Lung (tissue), 12 donors: ENCODE results near the gene MCTP1. TPM values are rescaled to one million over a fixed set of nuclear protein-coding genes. Genes with fewer than 3 reads are reported as not detected.
A peak's percentile ranks its signal among the peaks of the same experiment; 100 is the strongest.

ENCODE experiments used
- ATAC-seq: fragments of 200-7000 bp; cut with Tn5 transposase; one replicate; pipeline ENCODE4 v1.9.1; 2020; ENCODE audit warnings: moderate number of reproducible peaks; ENCODE audit not compliant: insufficient read depth, low FRiP score
- DNase-seq, 3 donors: peaks; one replicate each; pipeline ENCODE4 v3.0.0-alpha.2; 2013 to 2017
- H3K27ac ChIP-seq, 2 donors: one replicate each; pipeline ENCODE4 v1.5.1; 2013; ENCODE audit warnings: mild to moderate bottlenecking in 2 of 2, moderate library complexity in 2 of 2, control low read depth in 1 of 2, inconsistent platforms in 1 of 2, low read depth in 1 of 2, low read length in 1 of 2
- H3K27me3 ChIP-seq, 3 donors: one replicate each; pipeline ENCODE4 v1.5.1; 2013; ENCODE audit warnings: low read length in 2 of 3; ENCODE audit not compliant: control insufficient read depth in 3 of 3, insufficient read depth in 3 of 3
- H3K36me3 ChIP-seq, 4 donors: one replicate each; pipeline ENCODE4 v1.5.1; 2013; ENCODE audit warnings: low read length in 4 of 4, mild to moderate bottlenecking in 1 of 4, moderate library complexity in 1 of 4; ENCODE audit not compliant: control insufficient read depth in 4 of 4, insufficient read depth in 4 of 4
- H3K4me1 ChIP-seq, 5 donors: one replicate each; pipeline ENCODE4 v1.5.1; 2013; ENCODE audit warnings: low read length in 5 of 5, mild to moderate bottlenecking in 2 of 5, moderate library complexity in 1 of 5; ENCODE audit not compliant: control insufficient read depth in 5 of 5, insufficient read depth in 5 of 5
- H3K4me3 ChIP-seq: one replicate; pipeline ENCODE4 v1.5.1; 2013; ENCODE audit warnings: mild to moderate bottlenecking, control low read depth, moderate library complexity
- H3K9ac ChIP-seq, 2 donors: one replicate each; pipeline ENCODE4 v1.5.1; 2013; ENCODE audit warnings: low read length in 2 of 2, control low read depth in 1 of 2; ENCODE audit not compliant: insufficient read depth in 1 of 2
- H3K9me3 ChIP-seq, 4 donors: one replicate each; pipeline ENCODE4 v1.5.1; 2013; ENCODE audit warnings: low read length in 3 of 4, mild to moderate bottlenecking in 1 of 4, moderate library complexity in 1 of 4; ENCODE audit not compliant: control insufficient read depth in 4 of 4, insufficient read depth in 3 of 4
- WGBS, 2 donors: extraction: QIAGEN DNeasy Blood & Tissue Kit; methylation state at CpG; one replicate each; pipeline ENCODE4 v1.1.7; 2013; 5-methylcytosine and 5-hydroxymethylcytosine counted together
- polyA plus RNA-seq, 2 donors: library from polyadenylated mRNA; stranded (reverse); fragments of 200-250 nt; gene quantifications; one replicate each; pipeline ENCODE4 v1.2.1, GENCODE V29; 2013
- total RNA-seq, 2 donors: library from RNA; depleted of rRNA in 1 of 2; stranded (reverse); fragments of >200 nt in 1 of 2; gene quantifications; one replicate each; pipeline ENCODE4 v1.2.1, GENCODE V29; 2014 to 2021
- TF ChIP-seq, protein P1 (sequence below): IDR thresholded peaks from 2 replicates; pipeline ENCODE4 v1.5.1; 2012; ENCODE audit warnings: mild to moderate bottlenecking; ENCODE audit errors: control extremely low read depth, extremely low read depth
- donor health status: control.
- donor health status: control.
- donor health status: Bipolar disorder and iron deficiency.
- donor health status: healthy.
- donor health status: DM: yes; HTN: yes; CAD: no.

Gene MCTP1
- total and polyA plus RNA-seq, 4 donors: 5.8 to 34.8 (median 27.4) TPM

DNA sequence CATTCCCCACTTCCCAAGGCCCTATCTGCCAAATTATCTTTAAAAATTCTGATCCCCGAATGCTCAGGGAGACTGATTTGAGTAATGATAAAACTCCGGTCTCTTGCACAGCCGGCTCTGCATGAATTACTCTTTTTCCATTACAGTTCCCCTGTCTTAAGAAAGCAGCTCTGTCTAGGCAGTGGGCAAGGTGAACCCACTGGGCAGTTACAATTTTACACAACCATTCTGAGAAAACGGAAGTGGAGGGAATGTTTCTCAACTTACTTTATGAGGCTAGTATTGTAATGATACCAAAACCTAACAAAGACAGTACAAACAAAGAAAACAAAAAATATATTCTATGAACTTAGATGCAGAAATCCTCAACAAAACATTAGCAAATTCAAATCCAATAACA lies 100.0 kb downstream of the MCTP1 start:
- Histone ChIP-seq H3K9me3 (peaks cover 0 to 6% (median 0%) of the 10 kb centered on the region in 4 donors), H3K27me3 (no peaks in the 10 kb centered on the region), H3K27ac (no peak overlapping the region), H3K4me1 (no peaks in the 10 kb centered on the region), H3K36me3 (no peaks in the 10 kb centered on the region), H3K9ac (no peak overlapping the region), H3K4me3 (no peak overlapping the region)
- TF ChIP-seq, protein P1, sequence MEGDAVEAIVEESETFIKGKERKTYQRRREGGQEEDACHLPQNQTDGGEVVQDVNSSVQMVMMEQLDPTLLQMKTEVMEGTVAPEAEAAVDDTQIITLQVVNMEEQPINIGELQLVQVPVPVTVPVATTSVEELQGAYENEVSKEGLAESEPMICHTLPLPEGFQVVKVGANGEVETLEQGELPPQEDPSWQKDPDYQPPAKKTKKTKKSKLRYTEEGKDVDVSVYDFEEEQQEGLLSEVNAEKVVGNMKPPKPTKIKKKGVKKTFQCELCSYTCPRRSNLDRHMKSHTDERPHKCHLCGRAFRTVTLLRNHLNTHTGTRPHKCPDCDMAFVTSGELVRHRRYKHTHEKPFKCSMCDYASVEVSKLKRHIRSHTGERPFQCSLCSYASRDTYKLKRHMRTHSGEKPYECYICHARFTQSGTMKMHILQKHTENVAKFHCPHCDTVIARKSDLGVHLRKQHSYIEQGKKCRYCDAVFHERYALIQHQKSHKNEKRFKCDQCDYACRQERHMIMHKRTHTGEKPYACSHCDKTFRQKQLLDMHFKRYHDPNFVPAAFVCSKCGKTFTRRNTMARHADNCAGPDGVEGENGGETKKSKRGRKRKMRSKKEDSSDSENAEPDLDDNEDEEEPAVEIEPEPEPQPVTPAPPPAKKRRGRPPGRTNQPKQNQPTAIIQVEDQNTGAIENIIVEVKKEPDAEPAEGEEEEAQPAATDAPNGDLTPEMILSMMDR: no peak
- ATAC-seq: no peak
- 46 to 81% methylated on average over 4 of the region's 4 CpGs for WGBS, 2 donors
- no peak for DNase-seq

DNA sequence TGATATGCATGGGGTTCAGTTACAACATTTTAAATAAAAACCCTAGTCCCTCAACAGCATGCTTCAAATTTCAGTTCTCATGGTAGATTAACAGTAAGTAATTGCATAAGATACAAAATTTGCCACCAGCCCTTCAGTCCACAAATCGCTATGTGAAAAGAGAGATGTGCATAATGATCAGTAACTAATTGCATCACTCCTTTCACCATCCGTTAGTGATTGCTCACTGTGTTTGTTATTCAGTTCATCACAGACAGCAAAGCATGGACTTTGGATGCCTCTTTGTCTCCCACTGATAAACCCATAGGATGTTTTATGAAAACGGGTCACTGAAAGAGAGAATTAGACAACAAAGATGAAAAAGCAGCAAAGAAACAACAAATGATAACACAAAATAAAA lies 103.2 kb downstream of the MCTP1 start:
- WGBS, 2 donors: 43 to 82% methylated on average over 3 of the region's 3 CpGs
- H3K9ac ChIP-seq: no peak overlapping the region
- no peak overlapping the region for H3K27ac ChIP-seq
- no peak overlapping the region for H3K4me3 ChIP-seq
- TF ChIP-seq, protein P1: no peak
- ATAC-seq: no peak
- no peaks in the 10 kb centered on the region for H3K36me3 ChIP-seq
- H3K9me3 ChIP-seq: peaks cover 0 to 5% (median 2%) of the 10 kb centered on the region in 4 donors
- H3K4me1 ChIP-seq: peaks cover 0 to 1% (median 0%) of the 10 kb centered on the region in 5 donors
- H3K27me3 ChIP-seq: no peaks in the 10 kb centered on the region
- no peak for DNase-seq

DNA sequence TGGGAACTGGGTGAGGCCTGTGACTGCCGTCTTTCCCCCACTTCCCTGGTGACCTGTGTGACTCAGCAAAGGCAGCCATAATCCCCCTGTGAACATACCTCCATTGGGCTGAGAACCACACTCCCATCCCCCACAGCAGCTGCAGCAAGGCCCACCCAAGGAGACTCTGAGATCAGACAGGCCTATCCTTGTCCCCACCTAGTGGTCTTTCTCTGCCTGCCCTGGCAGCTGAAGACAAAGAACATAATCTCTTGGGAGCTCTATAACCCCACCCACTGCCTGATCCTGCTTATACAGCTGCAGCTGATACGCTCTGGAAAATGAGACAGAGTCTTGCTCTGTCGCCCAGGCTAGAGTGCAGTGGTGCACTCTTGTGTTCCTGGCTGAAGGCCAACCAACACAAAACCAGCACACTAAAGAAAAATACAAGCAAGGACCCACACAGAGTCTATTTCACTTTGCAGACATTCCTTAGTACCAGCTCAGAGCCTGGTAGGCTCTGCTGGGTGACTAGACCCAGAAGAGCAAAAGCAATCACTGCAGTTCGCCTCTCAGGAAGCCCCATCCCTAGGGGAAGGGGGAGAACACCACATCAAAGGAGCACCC lies 106.7 kb downstream of the MCTP1 start:
- DNase-seq (peak in 2 of 3 donors; percentile 9 to 15), ATAC-seq (no peak)
- 64 to 70% methylated on average over 4 of the region's 4 CpGs for WGBS, 2 donors
- no peak overlapping the region for H3K4me3 ChIP-seq
- no peak overlapping the region for H3K9ac ChIP-seq
- no peak overlapping the region for H3K27ac ChIP-seq
- peaks cover 0 to 1% (median 0%) of the 10 kb centered on the region in 5 donors for H3K4me1 ChIP-seq
- H3K27me3 ChIP-seq: no peaks in the 10 kb centered on the region
- peaks cover 0 to 5% (median 2%) of the 10 kb centered on the region in 4 donors for H3K9me3 ChIP-seq
- no peaks in the 10 kb centered on the region for H3K36me3 ChIP-seq
- TF ChIP-seq, protein P1: no peak

DNA sequence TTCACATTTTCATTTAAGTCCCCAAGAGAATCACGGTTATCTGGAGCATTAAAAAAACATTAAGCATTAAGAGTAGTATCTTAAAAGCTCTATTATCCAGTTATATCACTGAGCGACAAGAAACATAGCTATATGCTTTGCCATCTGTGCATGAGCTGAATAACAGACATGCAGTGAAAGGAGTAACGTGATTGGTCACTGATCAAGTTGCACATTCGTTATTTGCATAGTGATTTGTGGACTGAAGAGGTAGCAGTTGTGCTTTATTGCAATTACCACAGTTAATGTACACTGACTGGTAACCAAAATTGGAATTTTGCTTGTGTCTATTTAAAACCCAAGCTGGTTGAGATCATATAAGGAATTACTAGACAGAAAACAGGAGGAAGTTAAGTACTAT lies 107.4 kb downstream of the MCTP1 start:
- ATAC-seq (no peak), DNase-seq (no peak)
- Histone ChIP-seq H3K27ac (no peak overlapping the region), H3K27me3 (no peaks in the 10 kb centered on the region), H3K36me3 (no peaks in the 10 kb centered on the region), H3K9ac (no peak overlapping the region), H3K9me3 (peaks cover 0 to 5% (median 2%) of the 10 kb centered on the region in 4 donors), H3K4me3 (no peak overlapping the region), H3K4me1 (peaks cover 0 to 1% (median 0%) of the 10 kb centered on the region in 5 donors)
- WGBS, 2 donors: 94 to 99% methylated on average over 4 of the region's 4 CpGs
- TF ChIP-seq, protein P1: no peak
